Endothelial cell of umbilical vein (primary cell): ENCODE data around the gene UBR4. TPM values are rescaled to one million over a fixed set of nuclear protein-coding genes. Genes with fewer than 3 reads are reported as not detected.
"Not testable (repeated sequence)": the region's sequence is repeated elsewhere in the genome, so short reads cannot be mapped to it uniquely, and the experiment has no call there.

Experiments used
- BruUV-seq: library from RNA; stranded (reverse); fragments of 400-500 nt; replicated peaks from 2 replicates; lab custom pipeline; 2021; lab: Mats Ljungman, UMichigan
- CTCF ChIA-PET: fragments of 300-600, 350-600 bp; sonication (Branson Sonifier 250); formaldehyde crosslinking; loops from one replicate; lab custom pipeline; 2021; ENCODE audit warnings: antibody characterized with exemption, inconsistent platforms; lab: Charles Lee
- POLR2A ChIA-PET: fragments of 300-600, 350-600 bp; sonication (Branson Sonifier 250); formaldehyde crosslinking; loops from one replicate; lab custom pipeline; 2021; ENCODE audit warnings: antibody characterized with exemption, inconsistent platforms; lab: Charles Lee
- DNase-seq: peaks from one replicate; pipeline ENCODE4 v3.0.0-alpha.2; 2011; ENCODE audit warnings: low read depth, low spot score
- FAIRE-seq: peaks from 2 replicates; lab custom pipeline; 2011; peaks lifted over from hg19 to GRCh38; lab: Jason Lieb, UNC
- H2AFZ ChIP-seq: 2 replicates; pipeline ENCODE4 v1.6.0; 2012; ENCODE audit warnings: low read depth, low read length, control low read depth, inconsistent platforms
- H3K27ac ChIP-seq: 2 replicates; pipeline ENCODE4 v1.5.1; 2011; ENCODE audit warnings: low read depth, mild to moderate bottlenecking, control low read depth, low read length, moderate library complexity; ENCODE audit not compliant: insufficient read depth
- H3K27me3 ChIP-seq, 2 experiments: 2 replicates each; pipeline versions ENCODE4 v1.6.0 to v1.6.1; 2011; ENCODE audit warnings: low read length in 2 of 2, mixed read lengths in 1 of 2; ENCODE audit not compliant: control insufficient read depth in 2 of 2, insufficient read depth in 2 of 2
- H3K36me3 ChIP-seq, 2 experiments: 2 replicates in 1 of 2; 3 replicates in 1 of 2; pipeline ENCODE4 v1.5.1; 2011; ENCODE audit warnings: low read length in 2 of 2, mild to moderate bottlenecking in 1 of 2, moderate library complexity in 1 of 2; ENCODE audit not compliant: control insufficient read depth in 2 of 2, insufficient read depth in 2 of 2; ENCODE audit errors: extremely low read depth in 1 of 2
- H3K4me1 ChIP-seq: 3 replicates; pipeline ENCODE4 v1.5.1; 2011; ENCODE audit warnings: mild to moderate bottlenecking, low read length; ENCODE audit not compliant: control insufficient read depth, insufficient read depth; ENCODE audit errors: extremely low read depth
- H3K4me2 ChIP-seq: 2 replicates; pipeline ENCODE4 v1.6.1; 2011; ENCODE audit warnings: low read length, control low read depth, mixed read lengths; ENCODE audit not compliant: insufficient read depth
- H3K4me3 ChIP-seq, 3 experiments: fragments of 200-600 bp in 1 of 3; sonication (generic), shearing (Covaris generic) in 1 of 3; replicated peaks in 1 of 3; 2 replicates each; pipeline ENCODE4 v1.5.1; 2011 to 2016; ENCODE audit warnings: control low read depth in 3 of 3, low read length in 3 of 3, mild to moderate bottlenecking in 2 of 3, inconsistent platforms in 1 of 3, low read depth in 1 of 3, moderate library complexity in 1 of 3; ENCODE audit not compliant: insufficient read depth in 1 of 3
- H3K79me2 ChIP-seq: 2 replicates; pipeline ENCODE4 v1.6.0; 2012; ENCODE audit warnings: low read length, inconsistent platforms; ENCODE audit not compliant: control insufficient read depth, insufficient read depth
- H3K9ac ChIP-seq: replicated peaks from 2 replicates; pipeline ENCODE3; 2011; ENCODE audit warnings: low read length, control low read depth; ENCODE audit not compliant: insufficient read depth; ENCODE audit errors: extremely low read depth
- H3K9me1 ChIP-seq: replicated peaks from 3 replicates; pipeline ENCODE4 v1.6.0; 2011; ENCODE audit warnings: mild to moderate bottlenecking, low read length; ENCODE audit not compliant: control insufficient read depth, insufficient read depth; ENCODE audit errors: extremely low read depth
- H3K9me3 ChIP-seq: replicated peaks from 2 replicates; pipeline ENCODE4 v1.5.1; 2012; ENCODE audit warnings: low read length, inconsistent platforms; ENCODE audit not compliant: control insufficient read depth, insufficient read depth
- H4K20me1 ChIP-seq: replicated peaks from 2 replicates; pipeline ENCODE3; 2011; ENCODE audit warnings: mild to moderate bottlenecking, low read length; ENCODE audit not compliant: control insufficient read depth, insufficient read depth; ENCODE audit errors: extremely low read depth
- POLR2AphosphoS5 ChIP-seq: IDR thresholded peaks from 2 replicates; pipeline ENCODE4 v1.6.1; 2012; ENCODE audit warnings: low read depth, mild to moderate bottlenecking, control low read depth, low read length, moderate library complexity; ENCODE audit not compliant: insufficient read depth
- dilution Hi-C: fragments of 300-500 bp; cut with MboI; formaldehyde crosslinking; loops from one replicate; pipeline ENCODE4 v1.15.0; 2019; ENCODE audit warnings: low sequenced_read_pairs; ENCODE audit not compliant: extremely low pct_ligation_motif_present
- intact Hi-C: fragments of 100-400 bp; cut with micrococcal nuclease; formaldehyde crosslinking; loops from one replicate; pipeline ENCODE4 v1.10.0; 2022
- polyA plus RNA-seq, 4 experiments: library from polyadenylated mRNA; depleted of rRNA in 3 of 4; stranded (reverse) in 3 of 4; unstranded in 1 of 4; fragments of >200 nt; gene quantifications; 2 replicates each; pipeline versions ENCODE4 v1.2.1 to v1.2.3, GENCODE V29; 2011 to 2012; ENCODE audit warnings: missing spikeins in 1 of 4
- total RNA-seq: library from RNA; stranded (reverse); gene quantifications from 2 replicates; pipeline ENCODE4 v1.2.3, GENCODE V29; 2021

Gene UBR4
- total and polyA plus RNA-seq, 2 donors (not counting 3 experiments of a cell fraction or from before 2014, with no cell fraction given), result 125 to 150 TPM

DNA sequence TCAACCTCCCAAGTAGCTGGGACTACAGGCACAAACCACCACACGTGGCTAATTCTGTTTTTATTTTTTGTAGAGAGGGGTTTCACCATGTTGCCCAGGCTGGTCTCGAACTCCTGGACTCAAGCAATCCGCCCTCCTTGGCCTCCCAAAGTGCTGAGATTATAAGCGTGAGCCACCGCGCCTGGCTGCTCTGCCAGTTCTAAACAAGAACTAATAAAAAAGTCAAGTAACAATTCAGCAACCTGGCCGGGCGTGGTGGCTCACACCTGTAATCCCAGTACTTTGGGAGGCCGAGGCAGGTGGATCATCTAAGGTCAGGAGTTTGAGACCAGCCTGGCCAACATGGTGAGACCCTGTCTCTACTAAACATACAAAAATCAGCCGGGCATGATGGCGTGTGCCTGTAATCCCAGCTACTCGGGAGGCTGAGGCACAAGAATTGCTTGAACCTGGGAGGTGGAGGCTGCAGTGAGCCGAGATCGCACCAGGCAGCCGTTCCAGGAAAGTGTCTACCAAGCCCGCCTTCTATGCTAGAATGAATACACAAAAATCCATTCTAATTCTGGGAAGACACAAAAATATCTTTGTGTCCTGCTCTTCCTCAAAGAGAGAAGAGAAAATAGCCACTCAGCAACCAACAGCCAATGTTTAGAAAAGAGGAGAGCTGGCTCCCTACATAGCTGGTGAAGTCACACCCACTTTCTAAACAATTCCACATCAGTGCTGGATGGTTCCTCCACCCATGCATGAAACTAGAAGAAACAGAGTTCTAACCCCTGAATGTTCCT lies 21.9 kb upstream of the UBR4 start:
- H3K9me1 ChIP-seq, intact Hi-C loops, H4K20me1 ChIP-seq, H3K4me2 ChIP-seq, H3K27me3 ChIP-seq, H3K79me2 ChIP-seq, DNase-seq, H3K9me3 ChIP-seq, BruUV-seq, H2AFZ ChIP-seq, H3K9ac ChIP-seq, H3K4me3 ChIP-seq, FAIRE-seq, dilution Hi-C loops, H3K4me1 ChIP-seq, H3K27ac ChIP-seq, POLR2A ChIA-PET: not testable (repeated sequence)
- CTCF ChIA-PET, result interaction anchor here (1.0 to 5.9 kb wide), 3 partner anchors 9 to 422 kb away, joined by 3 to 24 read pairs (median 4); no protein-coding TSS in a partner anchor
- H3K36me3 ChIP-seq, result peaks cover 36 to 45% of the 10 kb centered on the region in 2 experiments

DNA sequence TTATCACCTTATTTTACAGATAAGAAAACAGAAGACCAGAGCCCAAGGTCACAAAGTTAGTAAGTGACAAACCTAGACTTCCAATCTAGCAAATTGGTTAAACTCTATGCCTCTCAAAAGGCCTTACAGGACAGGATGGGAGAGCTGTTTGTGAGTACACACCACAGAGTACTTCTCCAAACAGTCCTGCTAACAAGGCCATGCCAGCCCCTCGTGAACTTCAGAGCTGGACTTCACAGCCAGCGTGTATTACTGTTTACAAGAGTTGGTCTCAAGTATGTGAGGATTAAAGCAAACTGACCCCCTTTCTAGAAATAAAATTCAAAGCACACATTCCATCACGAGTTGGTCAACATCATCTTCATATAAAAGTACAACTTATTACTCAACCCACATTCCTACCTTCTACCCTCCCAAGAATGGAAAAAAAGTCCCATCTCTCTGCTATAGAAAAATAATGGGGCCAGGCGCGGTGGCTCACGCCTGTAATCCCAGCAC lies 19.8 kb upstream of the UBR4 start:
- ChIA-PET CTCF (interaction anchor here (1.6 to 5.9 kb wide), 2 partner anchors 10 to 11 kb away, joined by 4 to 24 read pairs; no protein-coding TSS in a partner anchor), POLR2A (no interaction called here)
- dilution Hi-C loops, result no loop called here
- Histone ChIP-seq H3K4me2 (no peak overlapping the region), H4K20me1 (no peaks in the 10 kb centered on the region), H3K36me3 (peaks cover 42 to 51% of the 10 kb centered on the region in 2 experiments), H2AFZ (no peak overlapping the region), H3K27me3 (no peaks in the 10 kb centered on the region), H3K79me2 (no peaks in the 10 kb centered on the region), H3K27ac (no peak overlapping the region), H3K9me3 (no peaks in the 10 kb centered on the region), H3K4me1 (no peaks in the 10 kb centered on the region), H3K9ac (no peak overlapping the region), H3K9me1 (no peaks in the 10 kb centered on the region), H3K4me3 (no peak overlapping the region)
- BruUV-seq, result no TSS peak
- intact Hi-C loops, result no loop called here
- FAIRE-seq (no peak), DNase-seq (no peak)
- no peak for TF ChIP-seq POLR2AphosphoS5
